Effector memory CD4-positive, alpha-beta T cell (primary cell): Measurements from ENCODE around the gene SH3PXD2A.
"Not testable (repeated sequence)": the region's sequence is repeated elsewhere in the genome, so short reads cannot be mapped to it uniquely, and the experiment has no call there.

Experiments
- DNase-seq, 3 donors: peaks; one replicate each; pipeline ENCODE4 v3.0.0-alpha.2; 2020
- H3K27ac ChIP-seq: 2 replicates; pipeline ENCODE4 v1.7.0; 2013; ENCODE audit warnings: mild to moderate bottlenecking, low read length, moderate library complexity; ENCODE audit not compliant: insufficient read depth, poor library complexity, severe bottlenecking
- H3K27me3 ChIP-seq: replicated peaks from 2 replicates; pipeline ENCODE4 v1.7.0; 2013; ENCODE audit warnings: mild to moderate bottlenecking, low read length; ENCODE audit not compliant: insufficient read depth, control insufficient read depth, poor library complexity, severe bottlenecking
- H3K36me3 ChIP-seq: 2 replicates; pipeline ENCODE4 v1.7.0; 2013; ENCODE audit warnings: mild to moderate bottlenecking, low read length, moderate library complexity; ENCODE audit not compliant: control insufficient read depth, insufficient read depth
- H3K4me1 ChIP-seq: 2 replicates; pipeline ENCODE4 v1.7.0; 2013; ENCODE audit warnings: low read length, mild to moderate bottlenecking; ENCODE audit not compliant: control insufficient read depth, insufficient read depth, poor library complexity, severe bottlenecking
- H3K4me3 ChIP-seq: 2 replicates; pipeline ENCODE4 v1.7.0; 2013; ENCODE audit warnings: low read length, low read depth, mild to moderate bottlenecking; ENCODE audit not compliant: insufficient read depth, poor library complexity, severe bottlenecking
- H3K9me3 ChIP-seq: 2 replicates; pipeline ENCODE4 v1.7.0; 2013; ENCODE audit warnings: mild to moderate bottlenecking, low read length, moderate library complexity; ENCODE audit not compliant: control insufficient read depth

Gene SH3PXD2A

DNA sequence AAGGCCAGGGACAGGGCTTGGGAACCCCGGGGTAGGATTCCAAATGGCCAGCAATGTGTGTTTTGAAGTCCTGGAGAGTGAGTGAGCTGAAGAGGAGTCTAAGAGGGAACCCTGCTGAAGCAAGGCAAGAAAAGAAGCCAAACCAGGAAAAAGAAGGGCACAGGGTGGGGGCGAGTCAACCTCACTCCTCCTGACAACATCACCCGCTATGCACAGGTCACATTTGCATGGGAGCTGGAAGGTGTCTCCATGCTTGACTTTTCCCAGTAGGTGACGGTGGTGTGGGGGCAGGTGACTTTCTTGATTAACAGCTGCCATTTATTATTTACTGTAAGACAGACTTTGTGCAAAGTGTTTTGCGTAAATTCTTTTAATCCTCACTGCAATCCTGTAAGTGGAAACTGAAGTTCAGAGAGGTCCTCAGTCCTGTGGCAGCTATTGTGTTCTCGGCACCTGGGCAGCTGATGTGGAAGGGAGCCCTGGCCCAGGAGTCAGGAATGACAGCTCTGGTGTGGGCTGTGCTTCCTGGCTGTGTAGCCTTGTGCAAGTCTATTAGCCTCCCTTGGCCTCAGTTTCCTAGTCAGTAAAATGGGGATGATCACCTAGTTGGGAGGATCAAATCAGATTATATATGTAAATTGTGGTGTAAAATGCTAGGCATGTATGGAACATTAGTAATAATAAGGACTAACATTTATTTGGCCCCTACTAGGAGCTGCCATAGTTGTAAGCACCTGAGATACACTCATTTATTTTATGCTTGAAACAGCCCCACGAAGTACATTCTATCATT is 90.9 kb downstream of the SH3PXD2A start:
- H3K4me1 ChIP-seq = peaks cover 47% of the 10 kb centered on the region
- no peak overlapping the region for H3K4me3 ChIP-seq
- DNase-seq = no peak
- H3K9me3 ChIP-seq = no peaks in the 10 kb centered on the region
- H3K27ac ChIP-seq = no peak overlapping the region
- no peaks in the 10 kb centered on the region for H3K27me3 ChIP-seq
- H3K36me3 ChIP-seq = no peaks in the 10 kb centered on the region

GRCh38 chr10:103763374-103764202 is 91.8 kb downstream of the SH3PXD2A start:
- Histone ChIP-seq H3K27me3 (no peaks in the 10 kb centered on the region), H3K4me3 (no peak overlapping the region), H3K27ac (no peak overlapping the region), H3K4me1 (peaks cover 56% of the 10 kb centered on the region), H3K9me3 (no peaks in the 10 kb centered on the region), H3K36me3 (no peaks in the 10 kb centered on the region)
- no peak for DNase-seq

DNA sequence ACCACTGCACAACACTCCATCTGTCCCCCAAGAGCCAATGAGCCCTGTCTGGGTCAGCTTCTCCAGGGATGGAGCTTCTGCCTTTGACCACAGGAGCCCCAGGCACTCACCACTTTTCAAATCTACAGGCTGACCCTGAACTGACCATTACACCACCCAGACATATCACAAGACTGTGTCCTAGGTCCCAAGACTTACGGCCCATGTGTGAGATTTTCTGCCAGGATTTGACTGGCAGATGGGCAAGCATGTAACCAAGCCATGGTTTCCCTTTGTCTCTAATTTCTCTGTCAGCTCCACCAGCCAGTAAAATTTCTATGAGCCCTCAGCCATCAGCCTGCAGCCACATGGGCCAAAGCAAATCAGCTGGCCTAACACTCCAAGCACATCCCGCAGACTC is 92.5 kb downstream of the SH3PXD2A start:
- Histone ChIP-seq H3K36me3 (no peaks in the 10 kb centered on the region), H3K27me3 (no peaks in the 10 kb centered on the region), H3K27ac (no peak overlapping the region), H3K4me1 (peaks cover 62% of the 10 kb centered on the region), H3K4me3 (no peak overlapping the region), H3K9me3 (no peaks in the 10 kb centered on the region)
- no peak for DNase-seq

DNA sequence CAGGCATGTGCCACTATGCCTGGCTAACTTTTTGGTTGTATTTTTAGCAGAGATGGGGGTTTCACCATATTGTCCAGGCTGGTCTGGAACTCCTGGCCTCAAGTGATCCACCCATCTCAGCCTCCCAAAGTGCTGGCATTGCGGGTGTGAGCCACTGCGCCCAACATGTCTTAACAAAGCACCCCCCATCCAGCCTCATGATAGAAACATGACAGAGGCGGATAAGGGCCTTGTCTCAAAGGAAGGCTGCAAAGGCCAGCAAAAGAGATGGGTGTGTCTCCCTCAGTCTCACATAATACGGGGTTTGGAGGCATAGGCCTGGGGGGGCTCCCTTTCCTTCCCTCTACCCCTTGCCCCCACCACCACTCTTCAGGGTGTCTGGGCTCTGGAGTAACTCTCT is 93.2 kb downstream of the SH3PXD2A start:
- no peak for DNase-seq
- H3K27ac ChIP-seq = no peak overlapping the region
- H3K36me3 ChIP-seq = no peaks in the 10 kb centered on the region
- peaks cover 68% of the 10 kb centered on the region for H3K4me1 ChIP-seq
- no peaks in the 10 kb centered on the region for H3K27me3 ChIP-seq
- no peak overlapping the region for H3K4me3 ChIP-seq
- H3K9me3 ChIP-seq = no peaks in the 10 kb centered on the region

DNA sequence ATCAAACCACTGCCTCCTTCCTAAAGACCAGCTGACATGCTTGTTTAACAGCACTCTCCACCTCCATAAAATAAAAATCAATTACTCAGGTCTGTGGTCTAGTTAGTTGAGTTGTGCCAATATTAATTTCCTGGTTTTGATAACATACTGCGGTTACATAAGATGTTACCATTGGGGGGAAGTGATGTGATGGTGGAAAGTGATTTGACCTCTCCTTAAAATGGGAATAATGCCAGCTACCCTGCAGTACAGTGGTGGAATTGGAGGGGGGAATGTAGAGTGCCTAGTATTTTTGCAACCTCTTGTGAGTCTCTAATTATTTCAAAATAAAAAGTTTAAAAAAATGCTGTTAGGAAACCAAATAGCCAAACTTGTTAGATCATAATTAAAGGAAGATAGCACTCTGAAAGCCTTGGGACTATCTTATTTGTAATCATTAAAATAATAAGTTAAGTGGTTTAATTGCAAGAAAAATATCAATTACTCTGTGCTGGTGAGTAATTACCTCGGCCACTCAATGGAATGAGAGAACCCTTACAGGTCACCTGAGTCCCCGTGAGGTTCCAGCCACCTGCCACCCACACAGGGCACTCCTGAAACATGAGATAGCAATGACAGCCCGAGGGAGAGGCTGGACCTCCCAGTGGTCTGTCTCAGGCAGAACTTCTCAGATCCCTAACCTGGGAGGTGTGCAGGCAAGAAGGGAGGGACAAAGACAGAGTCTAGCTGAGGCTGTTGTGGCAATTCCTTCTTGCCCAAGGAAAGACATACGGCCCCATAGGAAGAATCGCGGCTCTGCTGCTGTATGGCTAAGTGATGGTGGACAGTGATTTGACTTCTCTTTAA is 94.1 kb downstream of the SH3PXD2A start:
- Histone ChIP-seq H3K27me3 (no peaks in the 10 kb centered on the region), H3K9me3 (no peaks in the 10 kb centered on the region), H3K27ac (no peak overlapping the region), H3K4me3 (no peak overlapping the region), H3K4me1 (peaks cover 59% of the 10 kb centered on the region), H3K36me3 (no peaks in the 10 kb centered on the region)
- DNase-seq = no peak

DNA sequence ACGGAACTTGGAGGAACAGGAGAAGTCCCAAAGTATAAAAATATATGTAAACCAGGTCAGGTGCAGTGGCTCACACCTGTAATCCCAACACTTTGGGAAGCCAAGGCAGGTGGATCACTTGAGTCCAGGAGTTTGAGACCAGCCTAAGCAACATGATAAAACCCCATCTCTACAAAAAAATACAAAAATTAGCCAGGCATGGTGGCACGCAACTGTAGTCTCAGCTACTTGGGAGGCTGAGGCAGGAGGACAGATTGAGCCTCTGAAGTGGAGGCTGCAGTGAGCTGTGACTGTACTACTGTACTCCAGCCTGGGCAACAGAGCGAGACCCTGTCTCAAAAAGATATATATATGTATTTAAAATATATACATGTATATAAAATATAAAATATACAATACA is 95.1 kb downstream of the SH3PXD2A start:
- H3K4me1 ChIP-seq = peaks cover 48% of the 10 kb centered on the region
- not testable (repeated sequence) for H3K4me3 ChIP-seq, H3K36me3 ChIP-seq, H3K9me3 ChIP-seq, H3K27ac ChIP-seq, DNase-seq, H3K27me3 ChIP-seq

DNA sequence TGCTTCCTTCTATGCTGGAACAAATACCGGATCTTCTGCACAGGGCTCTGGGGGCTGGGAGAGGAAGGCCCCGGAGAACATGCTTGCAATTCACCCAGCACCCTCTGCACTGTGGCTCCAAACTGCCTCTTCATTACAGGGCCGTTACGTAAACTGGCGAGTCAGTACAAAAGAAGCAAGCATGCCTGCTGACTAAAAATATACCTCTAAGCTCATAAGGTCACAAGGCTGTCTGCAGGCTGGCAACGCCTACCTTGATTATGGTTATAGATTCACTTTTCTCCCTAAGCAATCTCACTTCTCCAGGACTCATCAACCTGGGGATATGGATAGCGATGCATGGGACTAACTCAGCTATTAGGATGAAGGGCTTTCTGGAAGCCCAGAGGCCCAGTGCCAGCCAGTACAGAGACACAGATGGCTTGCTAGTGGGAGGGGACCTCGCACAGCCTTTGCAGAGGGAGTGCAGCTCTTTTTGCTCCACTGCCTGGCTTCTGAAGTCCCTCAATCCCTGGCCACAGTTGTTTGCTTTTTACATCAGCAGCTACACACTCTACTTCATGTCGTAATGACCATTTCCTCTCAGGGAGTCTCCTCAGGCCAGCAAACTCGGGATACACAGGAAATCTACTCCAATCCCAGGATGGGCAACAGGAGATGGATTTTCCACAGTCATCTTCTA is 96.1 kb downstream of the SH3PXD2A start:
- Histone ChIP-seq H3K4me1 (peaks cover 38% of the 10 kb centered on the region), H3K36me3 (no peaks in the 10 kb centered on the region), H3K9me3 (no peaks in the 10 kb centered on the region), H3K27me3 (no peaks in the 10 kb centered on the region), H3K27ac (no peak overlapping the region), H3K4me3 (no peak overlapping the region)
- no peak for DNase-seq

DNA sequence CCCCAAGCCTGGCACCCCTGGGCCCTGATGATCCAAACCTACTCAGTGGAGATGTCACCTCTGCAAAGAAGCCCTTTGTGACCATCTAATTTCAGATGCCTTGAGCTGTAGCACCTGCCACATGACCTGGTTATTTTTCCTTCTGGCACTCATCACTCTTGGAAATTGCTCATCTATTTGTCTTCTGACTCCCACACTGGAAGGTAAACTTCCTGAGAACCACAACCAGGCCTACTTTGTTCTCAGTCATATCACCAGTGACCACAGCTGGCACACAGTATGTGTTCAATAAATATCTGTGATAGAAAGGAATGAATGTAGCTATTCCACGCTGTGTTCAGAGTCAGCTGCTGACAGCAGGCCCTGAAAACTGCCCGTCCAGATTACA is 97.1 kb downstream of the SH3PXD2A start:
- DNase-seq = no peak

DNA sequence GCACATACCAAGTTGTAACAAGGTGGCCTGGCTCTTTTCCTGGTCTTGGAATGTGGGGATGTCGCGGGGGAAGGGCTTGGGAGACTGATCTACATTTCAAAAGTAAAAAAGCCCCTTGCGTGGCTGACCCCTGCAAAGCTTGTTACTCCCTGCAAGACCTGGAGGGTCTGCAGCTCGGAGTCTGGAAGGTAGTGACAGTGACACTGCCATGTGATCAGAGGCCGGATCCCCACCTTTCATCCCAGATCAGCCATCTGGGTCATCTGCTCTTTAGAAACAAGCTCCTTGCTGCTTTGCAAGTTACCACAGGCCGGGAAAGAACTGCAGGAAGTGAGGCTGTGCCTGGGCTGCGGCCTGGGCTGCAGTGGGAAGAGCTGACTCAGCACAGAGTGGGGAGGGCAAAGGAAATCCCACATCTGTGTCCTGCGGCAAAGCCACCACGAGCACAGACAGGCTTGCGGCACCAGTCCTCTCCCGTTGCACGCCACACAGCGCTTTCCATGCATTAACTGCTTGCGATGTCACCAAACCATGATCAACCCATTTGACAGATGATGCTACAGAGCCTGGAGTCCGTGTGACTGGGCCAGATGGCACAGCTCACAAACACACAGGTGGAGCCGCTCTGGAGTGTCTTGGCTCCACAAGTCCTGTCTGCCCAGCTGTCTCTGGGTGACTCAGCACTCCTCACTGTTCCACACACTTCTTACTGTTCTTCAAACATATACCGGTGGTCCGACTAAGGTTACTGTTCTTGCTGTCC is 97.7 kb downstream of the SH3PXD2A start:
- DNase-seq = peak in 2 of 3 donors; percentile 33 to 38
- Histone ChIP-seq H3K27ac (no peak overlapping the region), H3K27me3 (no peaks in the 10 kb centered on the region), H3K36me3 (no peaks in the 10 kb centered on the region), H3K4me1 (peaks cover 26% of the 10 kb centered on the region), H3K9me3 (no peaks in the 10 kb centered on the region), H3K4me3 (no peak overlapping the region)

More for the DNA sequence above, 97.1 kb downstream of the SH3PXD2A start:
- no peaks in the 10 kb centered on the region for H3K27me3 ChIP-seq
- no peaks in the 10 kb centered on the region for H3K36me3 ChIP-seq
- H3K4me1 ChIP-seq = peaks cover 29% of the 10 kb centered on the region
- no peak overlapping the region for H3K4me3 ChIP-seq
- no peak overlapping the region for H3K27ac ChIP-seq
- no peaks in the 10 kb centered on the region for H3K9me3 ChIP-seq
